WTC11 (cell line): ENCODE results near the gene CDH13. TPM values are rescaled to one million over a fixed set of nuclear protein-coding genes. Genes with fewer than 3 reads are reported as not detected.

Experiments used
- ATAC-seq: fragments of 200-7000 bp; cut with Tn5 transposase; 2 replicates; pipeline ENCODE4 v1.10.0; 2021; ENCODE audit warnings: mild to moderate bottlenecking, moderate library complexity
- CTCF ChIA-PET: fragments of 300-600 bp; sonication (Branson Sonifier 250); formaldehyde crosslinking; loops from one replicate; lab custom pipeline; 2021; ENCODE audit warnings: antibody characterized with exemption; lab: Charles Lee
- POLR2A ChIA-PET: fragments of 350-600 bp; sonication (Branson Sonifier 250); formaldehyde crosslinking; loops from one replicate; lab custom pipeline; 2021; ENCODE audit warnings: antibody characterized with exemption; lab: Charles Lee
- DNase-seq: peaks from one replicate; pipeline ENCODE4 v3.0.0; 2021; ENCODE audit warnings: low spot score
- H3K27ac Mint-ChIP-seq: 2 replicates; pipeline ENCODE4 v1.8.0; 2021; ENCODE audit warnings: mixed read lengths
- H3K27me3 Mint-ChIP-seq: 2 replicates; pipeline ENCODE4 v1.8.0; 2021; ENCODE audit warnings: low read depth, mild to moderate bottlenecking, moderate library complexity, mixed read lengths
- H3K36me3 Mint-ChIP-seq: 2 replicates; pipeline ENCODE4 v1.8.0; 2021; ENCODE audit warnings: mixed read lengths
- H3K4me1 Mint-ChIP-seq: 2 replicates; pipeline ENCODE4 v1.8.0; 2022; ENCODE audit warnings: mixed read lengths
- H3K4me3 Mint-ChIP-seq: 2 replicates; pipeline ENCODE4 v1.8.0; 2021; ENCODE audit warnings: mild to moderate bottlenecking, moderate library complexity, mixed read lengths
- H3K9me3 Mint-ChIP-seq: 2 replicates; pipeline ENCODE4 v1.8.0; 2021; ENCODE audit warnings: mixed read lengths
- ATF3 ChIP-seq: sonication (generic); formaldehyde crosslinking; conservative IDR thresholded peaks from 2 replicates; pipeline ENCODE4 v1.8.1; 2022; ENCODE audit warnings: mild to moderate bottlenecking, missing genetic modification reagents
- CBFB ChIP-seq: sonication (generic); formaldehyde crosslinking; IDR thresholded peaks from 2 replicates; pipeline ENCODE4 v1.8.1; 2022; ENCODE audit warnings: mild to moderate bottlenecking, low read depth, missing genetic modification reagents
- CDX4 ChIP-seq: fragments of 250-450 bp; sonication (Bioruptor Pico); IDR thresholded peaks from 2 replicates; pipeline ENCODE4 v1.9.0; 2021; ENCODE audit warnings: moderate library complexity, mild to moderate bottlenecking, inconsistent platforms, borderline replicate concordance
- ELF4 ChIP-seq: sonication (generic); formaldehyde crosslinking; IDR thresholded peaks from 2 replicates; pipeline ENCODE4 v1.8.1; 2022; ENCODE audit warnings: low read depth, mild to moderate bottlenecking, moderate library complexity, missing genetic modification reagents
- FOXP4 ChIP-seq: sonication (generic); formaldehyde crosslinking; IDR thresholded peaks from 2 replicates; pipeline ENCODE4 v1.8.0; 2022; ENCODE audit warnings: mild to moderate bottlenecking, missing genetic modification reagents
- GRHL2 ChIP-seq: fragments of 250-450 bp; sonication (Bioruptor Pico); IDR thresholded peaks from 2 replicates; pipeline ENCODE4 v1.8.0; 2022; ENCODE audit warnings: mild to moderate bottlenecking, moderate library complexity; ENCODE audit not compliant: insufficient replicate concordance, severe bottlenecking
- HMGA2 ChIP-seq: fragments of 250-450 bp; sonication (Bioruptor Pico); IDR thresholded peaks from 2 replicates; pipeline ENCODE4 v1.4.0; 2021; ENCODE audit warnings: mild to moderate bottlenecking, moderate library complexity
- KAT7 ChIP-seq: sonication (generic); formaldehyde crosslinking; IDR thresholded peaks from 2 replicates; pipeline ENCODE4 v1.8.1; 2023; ENCODE audit warnings: missing genetic modification reagents, mild to moderate bottlenecking, borderline replicate concordance
- MLX ChIP-seq: sonication (generic); formaldehyde crosslinking; IDR thresholded peaks from 2 replicates; pipeline ENCODE4 v1.8.1; 2023; ENCODE audit warnings: mild to moderate bottlenecking, missing genetic modification reagents, moderate library complexity
- NR1H2 ChIP-seq: sonication (generic); formaldehyde crosslinking; IDR thresholded peaks from 2 replicates; pipeline ENCODE4 v1.9.0; 2021; ENCODE audit warnings: mild to moderate bottlenecking, moderate library complexity, missing genetic modification reagents
- NR2C2 ChIP-seq: sonication (generic); formaldehyde crosslinking; IDR thresholded peaks from 2 replicates; pipeline ENCODE4 v1.8.0; 2022; ENCODE audit warnings: mild to moderate bottlenecking, missing genetic modification reagents
- NR3C1 ChIP-seq: sonication (generic); formaldehyde crosslinking; conservative IDR thresholded peaks from 2 replicates; pipeline ENCODE4 v1.8.1; 2023; ENCODE audit warnings: low read depth, mild to moderate bottlenecking, missing genetic modification reagents
- PREB ChIP-seq: sonication (generic); formaldehyde crosslinking; IDR thresholded peaks from 2 replicates; pipeline ENCODE4 v1.8.1; 2022; ENCODE audit warnings: mild to moderate bottlenecking, missing genetic modification reagents, moderate library complexity, borderline replicate concordance
- RORB ChIP-seq: fragments of 250-450 bp; sonication (Bioruptor Pico); IDR thresholded peaks from 2 replicates; pipeline ENCODE4 v1.9.0; 2021; ENCODE audit warnings: mild to moderate bottlenecking
- SMAD3 ChIP-seq: sonication (generic); formaldehyde crosslinking; IDR thresholded peaks from 2 replicates; pipeline ENCODE4 v1.8.0; 2022; ENCODE audit warnings: missing genetic modification reagents, mild to moderate bottlenecking, borderline replicate concordance
- SP1 ChIP-seq: sonication (generic); formaldehyde crosslinking; conservative IDR thresholded peaks from 2 replicates; pipeline ENCODE4 v1.8.1; 2022; ENCODE audit warnings: missing genetic modification reagents
- TCF7 ChIP-seq: sonication (generic); formaldehyde crosslinking; IDR thresholded peaks from 2 replicates; pipeline ENCODE4 v1.8.0; 2022; ENCODE audit warnings: mild to moderate bottlenecking, low read depth, missing genetic modification reagents, moderate library complexity
- TP53 ChIP-seq: sonication (generic); formaldehyde crosslinking; IDR thresholded peaks from 2 replicates; pipeline ENCODE4 v1.8.1; 2023; ENCODE audit warnings: mild to moderate bottlenecking, missing genetic modification reagents
- USF2 ChIP-seq: sonication (generic); formaldehyde crosslinking; IDR thresholded peaks from 2 replicates; pipeline ENCODE4 v1.8.1; 2023; ENCODE audit warnings: mild to moderate bottlenecking, missing genetic modification reagents, moderate library complexity
- ZBTB21 ChIP-seq: sonication (generic); formaldehyde crosslinking; IDR thresholded peaks from 2 replicates; pipeline ENCODE4 v1.8.1; 2023; ENCODE audit warnings: mild to moderate bottlenecking, missing genetic modification reagents, borderline replicate concordance
- ZNF425 ChIP-seq: fragments of 250-450 bp; sonication (Bioruptor Pico); conservative IDR thresholded peaks from 2 replicates; pipeline ENCODE4 v1.9.0; 2021; ENCODE audit warnings: mild to moderate bottlenecking
- total RNA-seq: library from RNA; stranded (reverse); gene quantifications from 3 replicates; pipeline ENCODE4 v1.2.3, GENCODE V29; 2021

Gene CDH13
- total RNA-seq, 1 experiment from 2014 or later = 0.81 TPM

- Mint-ChIP-seq H3K27me3 (no peaks in the 10 kb centered on the region; the same call in 1 of the 2 replicates), H3K4me3 (no peak overlapping the region), H3K27ac (peak overlapping the region; percentile 66; the same call in 1 of the 2 replicates), H3K36me3 (no peaks in the 10 kb centered on the region), H3K4me1 (peaks cover 16% of the 10 kb centered on the region), H3K9me3 (peaks cover 12% of the 10 kb centered on the region)
- no peak for TF ChIP-seq ZNF425 (CRISPR knock-in tag)
- no peak for TF ChIP-seq NR1H2 (CRISPR knock-in tag)
- TF ChIP-seq FOXP4 (CRISPR knock-in tag) = no peak
- TF ChIP-seq HMGA2 (CRISPR knock-in tag) = no peak
- no peak for TF ChIP-seq ATF3 (CRISPR knock-in tag)
- TF ChIP-seq TP53 (CRISPR knock-in tag) = no peak
- TF ChIP-seq ZBTB21 = no peak
- TF ChIP-seq KAT7 (CRISPR knock-in tag) = no peak
- no peak for TF ChIP-seq RORB (CRISPR knock-in tag)
- no peak for TF ChIP-seq GRHL2
- no peak for TF ChIP-seq PREB (CRISPR knock-in tag)
- no peak for TF ChIP-seq MLX
- TF ChIP-seq SP1 (CRISPR knock-in tag) = no peak
- DNase-seq (no peak), ATAC-seq (no peak; the same call in 1 of the 2 replicates)
- CTCF ChIA-PET = interaction anchor here (1.4 kb wide), 1 partner anchor 12 kb away, joined by 3 read pairs; no protein-coding TSS in a partner anchor
- POLR2A ChIA-PET = no interaction called here
These were observed 89.6 kb downstream of the CDH13 start for GRCh38 chr16:82716361-82716855.

- POLR2A ChIA-PET = no interaction called here
- Mint-ChIP-seq H3K36me3 (no peaks in the 10 kb centered on the region), H3K4me3 (no peak overlapping the region), H3K9me3 (peaks cover 12% of the 10 kb centered on the region), H3K27ac (no peak overlapping the region), H3K4me1 (peaks cover 15% of the 10 kb centered on the region), H3K27me3 (no peaks in the 10 kb centered on the region; the same call in 1 of the 2 replicates)
- CTCF ChIA-PET = no interaction called here
- ATAC-seq (no peak), DNase-seq (no peak)
- no peak for TF ChIP-seq NR2C2 (CRISPR knock-in tag)
- TF ChIP-seq ZBTB21 = no peak
- TF ChIP-seq CDX4 (CRISPR knock-in tag) = no peak
- TF ChIP-seq NR3C1 = no peak
- TF ChIP-seq ELF4 (CRISPR knock-in tag) = no peak
- no peak for TF ChIP-seq GRHL2
- no peak for TF ChIP-seq CBFB (CRISPR knock-in tag)
- no peak for TF ChIP-seq TCF7 (CRISPR knock-in tag)
- no peak for TF ChIP-seq USF2 (CRISPR knock-in tag)
- TF ChIP-seq FOXP4 (CRISPR knock-in tag) = no peak
- TF ChIP-seq SP1 (CRISPR knock-in tag) = no peak
- no peak for TF ChIP-seq SMAD3 (CRISPR knock-in tag)
These were observed 93.6 kb downstream of the CDH13 start for GRCh38 chr16:82720414-82720813.
